ENCODE measurements around the gene BCL11A. TPM values are rescaled to one million over a fixed set of nuclear protein-coding genes. Genes with fewer than 3 reads are reported as not detected.

Gene BCL11A
- polyA plus RNA-seq, 3 donors = 8.7 to 15.6 (median 11.1) TPM

DNA sequence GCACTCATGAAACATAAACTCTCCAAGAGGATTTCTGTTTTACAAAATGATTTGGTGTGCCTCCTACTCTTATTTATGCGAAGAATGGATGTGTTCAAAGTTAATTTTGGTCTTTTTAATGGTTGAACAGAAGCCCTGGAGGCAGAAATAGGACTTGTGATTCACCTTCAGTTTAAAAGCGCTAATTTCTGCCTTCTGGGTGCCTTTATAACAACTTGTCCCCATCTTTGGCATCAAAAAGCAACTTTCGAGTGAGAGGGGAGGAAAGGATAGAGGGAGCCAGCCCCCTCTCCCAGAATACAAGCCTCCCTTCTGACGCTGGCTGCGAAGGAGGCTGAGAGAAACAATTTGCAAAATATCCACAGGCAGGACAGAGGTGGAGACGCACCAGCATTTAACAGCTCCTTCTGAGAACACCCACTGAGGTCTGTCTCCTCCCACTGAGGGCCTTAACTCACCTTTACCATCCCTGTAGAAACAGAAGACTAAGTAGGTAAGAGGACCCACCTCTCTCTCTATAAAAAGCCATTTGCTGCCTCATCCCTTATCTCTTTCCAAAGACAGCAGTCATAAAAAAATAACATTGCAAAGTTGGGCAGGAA, 24.3 kb upstream of the BCL11A start:
- H3K4me2 ChIP-seq (replicated peaks; ENCODE audit: extremely low read depth, low read length, poor library complexity, severe bottlenecking) = no peak overlapping the region
- H4K20me1 ChIP-seq (ENCODE audit: insufficient read depth, low read length) = no peaks in the 10 kb centered on the region
- TF ChIP-seq, protein P1, sequence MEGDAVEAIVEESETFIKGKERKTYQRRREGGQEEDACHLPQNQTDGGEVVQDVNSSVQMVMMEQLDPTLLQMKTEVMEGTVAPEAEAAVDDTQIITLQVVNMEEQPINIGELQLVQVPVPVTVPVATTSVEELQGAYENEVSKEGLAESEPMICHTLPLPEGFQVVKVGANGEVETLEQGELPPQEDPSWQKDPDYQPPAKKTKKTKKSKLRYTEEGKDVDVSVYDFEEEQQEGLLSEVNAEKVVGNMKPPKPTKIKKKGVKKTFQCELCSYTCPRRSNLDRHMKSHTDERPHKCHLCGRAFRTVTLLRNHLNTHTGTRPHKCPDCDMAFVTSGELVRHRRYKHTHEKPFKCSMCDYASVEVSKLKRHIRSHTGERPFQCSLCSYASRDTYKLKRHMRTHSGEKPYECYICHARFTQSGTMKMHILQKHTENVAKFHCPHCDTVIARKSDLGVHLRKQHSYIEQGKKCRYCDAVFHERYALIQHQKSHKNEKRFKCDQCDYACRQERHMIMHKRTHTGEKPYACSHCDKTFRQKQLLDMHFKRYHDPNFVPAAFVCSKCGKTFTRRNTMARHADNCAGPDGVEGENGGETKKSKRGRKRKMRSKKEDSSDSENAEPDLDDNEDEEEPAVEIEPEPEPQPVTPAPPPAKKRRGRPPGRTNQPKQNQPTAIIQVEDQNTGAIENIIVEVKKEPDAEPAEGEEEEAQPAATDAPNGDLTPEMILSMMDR (IDR thresholded peaks at IDR 0.05) = no peak
- H3K4me1 ChIP-seq (ENCODE audit: control insufficient read depth in 1 of 2, insufficient read depth in 2 of 2, low read length in 2 of 2) = peaks cover 5 to 9% of the 10 kb centered on the region in 2 donors
- Mint-ChIP-seq H3K4me3 (no peak overlapping the region), H3K27ac (no peak overlapping the region), H3K9me3 (no peaks in the 10 kb centered on the region), H3K4me1 (peaks cover 7% of the 10 kb centered on the region), H3K36me3 (no peaks in the 10 kb centered on the region), H3K27me3 (ENCODE audit: low read depth in 3 of 3) (peaks cover 2 to 7% (median 4%) of the 10 kb centered on the region in 3 donors)
- no peaks in the 10 kb centered on the region for H3K36me3 ChIP-seq (replicated peaks in 1 of 2; ENCODE audit: control insufficient read depth in 1 of 2, insufficient read depth in 2 of 2, low read length in 2 of 2)
- no CpG with 5 or more reads among the region's 6 CpGs for WGBS (ENCODE audit: insufficient coverage)
- no peaks in the 10 kb centered on the region for H3K9me3 ChIP-seq (replicated peaks in 1 of 2; ENCODE audit: control insufficient read depth in 1 of 2, insufficient read depth in 1 of 2, low read length in 2 of 2)
- H2AFZ ChIP-seq (ENCODE audit: insufficient read depth, low read depth, low read length, poor library complexity, severe bottlenecking) = no peak overlapping the region
- no peak for DNase-seq
- no peak overlapping the region for H3K27ac ChIP-seq (ENCODE audit: low read depth in 1 of 2, low read length in 2 of 2)
- intact Hi-C loops (cut with micrococcal nuclease) = no loop called here
- H3K4me3 ChIP-seq (replicated peaks in 1 of 3; ENCODE audit: low read depth in 2 of 3, low read length in 3 of 3) = no peak overlapping the region
- H3K79me2 ChIP-seq (ENCODE audit: insufficient read depth, low read length) = no peaks in the 10 kb centered on the region
- peaks cover 2 to 8% of the 10 kb centered on the region in 2 donors for H3K27me3 ChIP-seq (ENCODE audit: control insufficient read depth in 2 of 2, insufficient read depth in 2 of 2, low read length in 2 of 2)
- no peak overlapping the region for H3K9ac ChIP-seq (ENCODE audit: insufficient read depth, low read length, poor library complexity, severe bottlenecking)

DNA sequence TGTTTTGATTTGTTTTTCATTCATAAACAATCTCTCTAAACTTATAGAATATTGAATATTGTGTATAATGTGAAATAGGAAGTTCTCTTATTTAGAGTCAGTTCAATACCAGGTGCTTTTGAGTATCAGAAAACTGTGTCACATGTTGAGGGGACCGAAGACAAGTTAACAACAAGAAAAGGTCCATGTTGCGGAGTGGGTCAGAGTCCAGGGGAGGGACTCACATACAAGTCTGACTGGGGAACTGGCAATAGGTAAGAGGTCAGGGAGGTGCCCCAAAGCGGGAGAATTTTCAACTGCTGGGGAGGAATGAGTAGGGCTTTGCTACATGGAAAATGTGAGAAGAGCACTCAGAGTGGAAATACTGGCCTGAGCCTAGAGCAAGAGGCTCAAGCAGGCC, 19.8 kb upstream of the BCL11A start:
- Mint-ChIP-seq H3K36me3 (no peaks in the 10 kb centered on the region), H3K4me1 (no peaks in the 10 kb centered on the region), H3K27ac (no peak overlapping the region), H3K27me3 (ENCODE audit: low read depth in 3 of 3) (peaks cover 0 to 9% (median 9%) of the 10 kb centered on the region in 3 donors), H3K9me3 (peaks cover 0 to 5% (median 0%) of the 10 kb centered on the region in 7 donors), H3K4me3 (no peak overlapping the region)
- H3K27me3 ChIP-seq (ENCODE audit: control insufficient read depth in 2 of 2, insufficient read depth in 2 of 2, low read length in 2 of 2) = peaks cover 26 to 34% of the 10 kb centered on the region in 2 donors
- no peak overlapping the region for H3K27ac ChIP-seq (ENCODE audit: low read depth in 1 of 2, low read length in 2 of 2)
- H3K9ac ChIP-seq (ENCODE audit: insufficient read depth, low read length, poor library complexity, severe bottlenecking) = no peak overlapping the region
- H3K4me3 ChIP-seq (replicated peaks in 1 of 3; ENCODE audit: low read depth in 2 of 3, low read length in 3 of 3) = no peak overlapping the region
- TF ChIP-seq, protein P1 (IDR thresholded peaks at IDR 0.05) = no peak
- intact Hi-C loops (cut with micrococcal nuclease) = no loop called here
- WGBS (ENCODE audit: insufficient coverage) = 96% methylated on average over 3 of the region's 3 CpGs
- peaks cover 18 to 20% of the 10 kb centered on the region in 2 donors for H3K4me1 ChIP-seq (ENCODE audit: control insufficient read depth in 1 of 2, insufficient read depth in 2 of 2, low read length in 2 of 2)
- H4K20me1 ChIP-seq (ENCODE audit: insufficient read depth, low read length) = no peaks in the 10 kb centered on the region
- no peaks in the 10 kb centered on the region for H3K9me3 ChIP-seq (replicated peaks in 1 of 2; ENCODE audit: control insufficient read depth in 1 of 2, insufficient read depth in 1 of 2, low read length in 2 of 2)
- H3K79me2 ChIP-seq (ENCODE audit: insufficient read depth, low read length) = no peaks in the 10 kb centered on the region
- H3K36me3 ChIP-seq (replicated peaks in 1 of 2; ENCODE audit: control insufficient read depth in 1 of 2, insufficient read depth in 2 of 2, low read length in 2 of 2) = no peaks in the 10 kb centered on the region
- no peak for DNase-seq
- H2AFZ ChIP-seq (ENCODE audit: insufficient read depth, low read depth, low read length, poor library complexity, severe bottlenecking) = no peak overlapping the region
- no peak overlapping the region for H3K4me2 ChIP-seq (replicated peaks; ENCODE audit: extremely low read depth, low read length, poor library complexity, severe bottlenecking)
